Endodermal cell (in vitro differentiated cells): ENCODE results near the gene VPS41. TPM values are rescaled to one million over a fixed set of nuclear protein-coding genes. Genes with fewer than 3 reads are reported as not detected.

Experiments used
- DNase-seq: peaks from one replicate; pipeline ENCODE4 v3.0.0-alpha.2; 2017
- H3K27ac ChIP-seq: 2 replicates; pipeline ENCODE4 v1.5.1; 2013; ENCODE audit warnings: mild to moderate bottlenecking, low read depth, low read length, moderate library complexity
- H3K27me3 ChIP-seq: 2 replicates; pipeline ENCODE4 v1.6.1; 2013; ENCODE audit warnings: mild to moderate bottlenecking, low read length, moderate library complexity; ENCODE audit not compliant: insufficient read depth, control insufficient read depth, poor library complexity, severe bottlenecking
- H3K36me3 ChIP-seq: 2 replicates; pipeline ENCODE4 v1.7.0; 2013; ENCODE audit warnings: mild to moderate bottlenecking, low read length, moderate library complexity; ENCODE audit not compliant: control insufficient read depth, insufficient read depth
- H3K4me1 ChIP-seq: one replicate; pipeline ENCODE4 v1.7.0; 2013; ENCODE audit warnings: low read length; ENCODE audit not compliant: control insufficient read depth, insufficient read depth
- H3K4me3 ChIP-seq: 2 replicates; pipeline ENCODE4 v1.5.1; 2013; ENCODE audit warnings: mild to moderate bottlenecking, low read length, moderate library complexity
- H3K9ac ChIP-seq: 2 replicates; pipeline ENCODE4 v1.6.1; 2013; ENCODE audit warnings: mild to moderate bottlenecking, low read length, moderate library complexity; ENCODE audit not compliant: poor library complexity, severe bottlenecking; ENCODE audit errors: extremely low read depth
- H3K9me3 ChIP-seq: 2 replicates; pipeline ENCODE4 v1.6.1; 2013; ENCODE audit warnings: mild to moderate bottlenecking, low read length, moderate library complexity; ENCODE audit not compliant: control insufficient read depth
- H3K27ac Mint-ChIP-seq: 2 replicates; pipeline ENCODE4 v1.8.0; 2020; ENCODE audit warnings: mixed read lengths
- H3K27me3 Mint-ChIP-seq: 2 replicates; pipeline ENCODE4 v1.8.0; 2021; ENCODE audit warnings: mild to moderate bottlenecking, mixed read lengths; ENCODE audit not compliant: insufficient read depth
- H3K36me3 Mint-ChIP-seq: 2 replicates; pipeline ENCODE4 v1.8.0; 2020; ENCODE audit warnings: low read depth, mixed read lengths
- H3K4me1 Mint-ChIP-seq: 2 replicates; pipeline ENCODE4 v1.8.0; 2020; ENCODE audit warnings: mixed read lengths
- H3K4me3 Mint-ChIP-seq: 2 replicates; pipeline ENCODE4 v1.8.0; 2020; ENCODE audit warnings: mild to moderate bottlenecking, moderate library complexity, mixed read lengths
- H3K9me3 Mint-ChIP-seq: 2 replicates; pipeline ENCODE4 v1.8.0; 2020; ENCODE audit warnings: mild to moderate bottlenecking, mixed read lengths
- WGBS, 2 experiments: methylation state at CpG; one replicate each; pipeline versions ENCODE4 v1.1.5 to v1.1.7; 2013; ENCODE audit warnings: missing lambda C conversion rate in 2 of 2, mixed read lengths in 1 of 2; ENCODE audit not compliant: insufficient coverage in 1 of 2, insufficient read length in 1 of 2; 5-methylcytosine and 5-hydroxymethylcytosine counted together
- long read RNA-seq, 4 experiments: library from polyadenylated mRNA in 2 of 4; library from RNA in 1 of 4; library from capped mRNA in 1 of 4; stranded (forward) in 3 of 4; unstranded in 1 of 4; transcript quantifications; one replicate each; pipeline ENCODE4 v2.0.0, GENCODE V29; 2020 to 2021; ENCODE audit warnings: inconsistent platforms in 1 of 4
- polyA plus RNA-seq, 2 experiments: library from polyadenylated mRNA; stranded (reverse); fragments of 50-300 nt; gene quantifications; one replicate each; pipeline ENCODE4 v1.2.3, GENCODE V29; 2013
- total RNA-seq, 2 donors: library from RNA; stranded (reverse); fragmentation: NEBNext Ultra II Directional in 1 of 2; extraction: Animal tissue kit (Norgen Biotek cat#: 25700) in 1 of 2; gene quantifications; 2 replicates in 1 of 2; 3 replicates in 1 of 2; pipeline ENCODE4 v1.2.1, GENCODE V29; 2021
- TF ChIP-seq, protein P1 (sequence below): fragments of 200-600 bp; sonication (generic); conservative IDR thresholded peaks from 2 replicates; pipeline ENCODE4 v1.5.0; 2021; ENCODE audit warnings: antibody characterized with exemption, mild to moderate bottlenecking

VPS41 gene
- 10 to 100 TPM; 77.1 to 78.0 TPM for total RNA-seq
- polyA plus RNA-seq (2013, experiment 1 of 2), result 42.1 TPM
- polyA plus RNA-seq (2013, experiment 2 of 2), result 34.5 TPM
- long read RNA-seq, experiment 1, full-length matches to known transcripts, result 1 of 9 reads
- long read RNA-seq, experiment 1, partial matches to known transcripts, result 3 of 9 reads
- long read RNA-seq, experiment 1, other reads (novel, unspliced or antisense), result 5 of 9 reads
- long read RNA-seq, experiment 2, full-length matches to known transcripts, result 57 of 81 reads
- long read RNA-seq, experiment 2, partial matches to known transcripts, result 8 of 81 reads
- long read RNA-seq, experiment 2, other reads (novel, unspliced or antisense), result 16 of 81 reads
- long read RNA-seq, experiment 3, full-length matches to known transcripts, result 211 of 296 reads
- long read RNA-seq, experiment 3, partial matches to known transcripts, result 39 of 296 reads
- long read RNA-seq, experiment 3, other reads (novel, unspliced or antisense), result 46 of 296 reads
- long read RNA-seq, experiment 4, full-length matches to known transcripts, result 12 of 38 reads
- long read RNA-seq, experiment 4, partial matches to known transcripts, result 19 of 38 reads
- long read RNA-seq, experiment 4, other reads (novel, unspliced or antisense), result 7 of 38 reads

DNA sequence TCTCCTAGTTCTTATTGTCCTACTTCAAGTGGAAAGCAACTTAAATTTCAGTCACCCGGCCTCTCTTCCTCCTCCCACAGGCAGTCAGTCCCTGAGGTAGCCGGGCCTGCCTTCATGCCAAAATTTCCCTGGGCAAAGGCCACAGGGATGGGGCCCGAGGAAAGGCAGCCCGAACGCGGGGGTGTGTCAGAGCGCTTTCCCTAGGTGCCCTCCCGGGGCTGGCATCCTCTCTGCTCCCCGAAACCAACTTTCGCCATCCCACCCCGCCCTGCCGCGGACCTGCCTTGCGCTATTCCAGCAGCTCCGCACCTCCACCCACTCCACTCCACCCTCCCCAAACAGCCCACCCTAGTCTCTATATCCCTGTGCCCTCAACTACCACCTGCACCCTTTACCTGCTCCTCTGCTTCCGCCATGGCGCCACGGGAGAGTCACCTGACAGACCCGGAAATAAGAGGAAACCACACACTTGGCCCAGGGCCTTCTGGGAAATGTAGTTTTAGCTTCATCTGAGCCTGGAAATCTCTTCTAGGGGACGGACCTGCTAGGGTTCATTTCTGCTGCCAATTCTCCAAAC is at the start of gene VPS41:
Gene VPS41, minus strand, starts transcription at position 433 of the 577 bp plus-strand sequence. Its CDS starts 17 bp downstream, at position 416.
- peaks cover 2% of the 10 kb centered on the region for H3K36me3 Mint-ChIP-seq
- WGBS, 2 experiments, result 0 to 1% methylated on average over 6 to 20 of the region's 20 CpGs

DNA sequence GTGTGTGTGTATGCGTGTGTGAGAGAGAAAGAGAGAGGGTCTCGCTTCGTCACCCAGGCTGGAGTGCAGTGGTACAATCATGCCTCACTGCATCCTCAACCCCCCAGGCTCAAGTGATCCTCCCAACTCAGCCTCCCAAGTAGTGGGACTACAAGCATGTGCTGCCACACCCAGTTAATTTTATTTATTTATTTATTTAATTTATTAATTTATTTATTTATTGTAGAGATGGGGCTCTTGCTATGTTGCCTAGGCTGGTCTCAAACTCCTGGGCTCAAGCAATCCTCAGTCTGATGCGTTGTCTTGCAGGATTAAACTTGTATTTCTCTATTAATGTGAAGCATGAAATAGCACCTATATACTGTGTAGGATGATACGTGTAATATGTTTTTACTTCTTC is 46.9 kb upstream of the VPS41 start:
- H3K27ac Mint-ChIP-seq, result no peak overlapping the region
- no peak overlapping the region for H3K9ac ChIP-seq
- H3K4me1 ChIP-seq, result no peaks in the 10 kb centered on the region

More for the DNA sequence above, at the start of gene VPS41:
- no peaks in the 10 kb centered on the region for H3K36me3 ChIP-seq
- Mint-ChIP-seq H3K27me3 (no peaks in the 10 kb centered on the region), H3K4me3 (peak within 1 kb of the TSS; percentile 99), H3K9me3 (no peaks in the 10 kb centered on the region), H3K27ac (peak within 1 kb of the TSS; percentile 94), H3K4me1 (peaks cover 18% of the 10 kb centered on the region)
- peak within 1 kb of the TSS; percentile 98 for H3K4me3 ChIP-seq
- TF ChIP-seq, protein P1, sequence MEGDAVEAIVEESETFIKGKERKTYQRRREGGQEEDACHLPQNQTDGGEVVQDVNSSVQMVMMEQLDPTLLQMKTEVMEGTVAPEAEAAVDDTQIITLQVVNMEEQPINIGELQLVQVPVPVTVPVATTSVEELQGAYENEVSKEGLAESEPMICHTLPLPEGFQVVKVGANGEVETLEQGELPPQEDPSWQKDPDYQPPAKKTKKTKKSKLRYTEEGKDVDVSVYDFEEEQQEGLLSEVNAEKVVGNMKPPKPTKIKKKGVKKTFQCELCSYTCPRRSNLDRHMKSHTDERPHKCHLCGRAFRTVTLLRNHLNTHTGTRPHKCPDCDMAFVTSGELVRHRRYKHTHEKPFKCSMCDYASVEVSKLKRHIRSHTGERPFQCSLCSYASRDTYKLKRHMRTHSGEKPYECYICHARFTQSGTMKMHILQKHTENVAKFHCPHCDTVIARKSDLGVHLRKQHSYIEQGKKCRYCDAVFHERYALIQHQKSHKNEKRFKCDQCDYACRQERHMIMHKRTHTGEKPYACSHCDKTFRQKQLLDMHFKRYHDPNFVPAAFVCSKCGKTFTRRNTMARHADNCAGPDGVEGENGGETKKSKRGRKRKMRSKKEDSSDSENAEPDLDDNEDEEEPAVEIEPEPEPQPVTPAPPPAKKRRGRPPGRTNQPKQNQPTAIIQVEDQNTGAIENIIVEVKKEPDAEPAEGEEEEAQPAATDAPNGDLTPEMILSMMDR, result no peak
- no peaks in the 10 kb centered on the region for H3K9me3 ChIP-seq
- peak; percentile 93 for DNase-seq
- no peak within 1 kb of the TSS for H3K27ac ChIP-seq
- H3K4me1 ChIP-seq, result no peaks in the 10 kb centered on the region
- H3K9ac ChIP-seq, result peak within 1 kb of the TSS; percentile 60
- no peaks in the 10 kb centered on the region for H3K27me3 ChIP-seq

DNA sequence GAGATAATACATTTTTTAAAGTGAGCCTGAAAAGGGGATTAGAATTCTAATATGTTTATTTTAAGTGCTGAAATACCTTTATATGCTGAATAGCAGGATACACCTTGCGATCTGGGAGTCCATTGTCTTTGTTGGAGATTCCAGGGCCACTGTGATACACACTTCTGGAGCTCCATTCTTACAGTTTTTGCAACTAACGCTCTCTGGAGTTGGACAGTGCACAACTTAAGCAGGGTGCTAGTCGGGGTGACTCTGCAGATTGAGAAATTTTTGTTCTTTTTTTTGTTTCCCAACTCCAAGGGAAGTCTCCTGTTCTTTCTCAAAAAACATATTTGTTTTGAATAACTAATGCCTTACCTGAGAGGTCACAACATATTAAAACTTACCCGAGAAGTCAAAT is 45.0 kb upstream of the VPS41 start:
- TF ChIP-seq, protein P1, result no peak
- H3K4me3 ChIP-seq, result no peak overlapping the region
- no peaks in the 10 kb centered on the region for H3K36me3 ChIP-seq
- H3K4me1 Mint-ChIP-seq, result no peaks in the 10 kb centered on the region
- DNase-seq, result no peak
- H3K27me3 Mint-ChIP-seq, result no peaks in the 10 kb centered on the region
- H3K27me3 ChIP-seq, result no peaks in the 10 kb centered on the region
- WGBS, 2 experiments, result 95% methylated on average over 4 of the region's 4 CpGs
- H3K27ac ChIP-seq, result no peak overlapping the region
- H3K4me3 Mint-ChIP-seq, result no peak overlapping the region
- no peaks in the 10 kb centered on the region for H3K9me3 ChIP-seq
- H3K27ac Mint-ChIP-seq, result no peak overlapping the region
- no peaks in the 10 kb centered on the region for H3K9me3 Mint-ChIP-seq
- no peaks in the 10 kb centered on the region for H3K36me3 Mint-ChIP-seq
- no peak overlapping the region for H3K9ac ChIP-seq
- H3K4me1 ChIP-seq, result no peaks in the 10 kb centered on the region

More for the DNA sequence above, 46.9 kb upstream of the VPS41 start:
- DNase-seq, result no peak
- Histone ChIP-seq H3K36me3 (no peaks in the 10 kb centered on the region), H3K27ac (no peak overlapping the region), H3K27me3 (no peaks in the 10 kb centered on the region), H3K9me3 (no peaks in the 10 kb centered on the region), H3K4me3 (no peak overlapping the region)
- no peak overlapping the region for H3K4me3 Mint-ChIP-seq
- no peaks in the 10 kb centered on the region for H3K36me3 Mint-ChIP-seq
- H3K9me3 Mint-ChIP-seq, result no peaks in the 10 kb centered on the region
- no peaks in the 10 kb centered on the region for H3K4me1 Mint-ChIP-seq
- WGBS, 2 experiments, result 85% methylated on average over 4 of the region's 5 CpGs; no CpG with 5 or more reads in 1 of the 2 experiments
- TF ChIP-seq, protein P1, result no peak
- H3K27me3 Mint-ChIP-seq, result no peaks in the 10 kb centered on the region
